Muscle layer of duodenum (tissue), 2 donors: ENCODE measurements around the gene BFSP1.

Source experiments
- H3K27ac ChIP-seq: one replicate; pipeline ENCODE4 v1.7.0; 2013; ENCODE audit warnings: mild to moderate bottlenecking, low read length
- H3K27me3 ChIP-seq: one replicate; pipeline ENCODE4 v1.7.0; 2013; ENCODE audit warnings: low read depth, mild to moderate bottlenecking, control low read depth, low read length
- H3K36me3 ChIP-seq, 2 donors: one replicate each; pipeline ENCODE4 v1.7.0; 2013; ENCODE audit warnings: low read length in 2 of 2, control low read depth in 1 of 2, mild to moderate bottlenecking in 1 of 2; ENCODE audit not compliant: insufficient read depth in 2 of 2, control insufficient read depth in 1 of 2
- H3K4me1 ChIP-seq, 2 donors: one replicate each; pipeline ENCODE4 v1.7.0; 2013; ENCODE audit warnings: low read length in 2 of 2, mild to moderate bottlenecking in 2 of 2, control low read depth in 1 of 2, moderate library complexity in 1 of 2; ENCODE audit not compliant: insufficient read depth in 2 of 2, control insufficient read depth in 1 of 2
- H3K4me3 ChIP-seq, 2 donors: one replicate each; pipeline ENCODE4 v1.7.0; 2013; ENCODE audit warnings: low read length in 2 of 2, low read depth in 1 of 2, mild to moderate bottlenecking in 1 of 2
- H3K9me3 ChIP-seq, 2 donors: one replicate each; pipeline ENCODE4 v1.7.0; 2013; ENCODE audit warnings: low read length in 2 of 2, control low read depth in 1 of 2, mild to moderate bottlenecking in 1 of 2; ENCODE audit not compliant: control insufficient read depth in 1 of 2
- donor health status: healthy.

BFSP1 gene

GRCh38 chr20:17555106-17555505 lies 23.9 kb upstream of the BFSP1 start:
- Histone ChIP-seq H3K9me3 (no peaks in the 10 kb centered on the region), H3K27me3 (no peaks in the 10 kb centered on the region), H3K27ac (no peak overlapping the region), H3K36me3 (peaks cover 0 to 11% of the 10 kb centered on the region in 2 donors), H3K4me1 (peaks cover 24 to 34% of the 10 kb centered on the region in 2 donors), H3K4me3 (no peak overlapping the region)

GRCh38 chr20:17549131-17549530 lies 18.0 kb upstream of the BFSP1 start:
- no peaks in the 10 kb centered on the region for H3K9me3 ChIP-seq
- no peaks in the 10 kb centered on the region for H3K27me3 ChIP-seq
- H3K4me1 ChIP-seq: peaks cover 0 to 15% of the 10 kb centered on the region in 2 donors
- no peaks in the 10 kb centered on the region for H3K36me3 ChIP-seq
- no peak overlapping the region for H3K27ac ChIP-seq
- no peak overlapping the region for H3K4me3 ChIP-seq

DNA sequence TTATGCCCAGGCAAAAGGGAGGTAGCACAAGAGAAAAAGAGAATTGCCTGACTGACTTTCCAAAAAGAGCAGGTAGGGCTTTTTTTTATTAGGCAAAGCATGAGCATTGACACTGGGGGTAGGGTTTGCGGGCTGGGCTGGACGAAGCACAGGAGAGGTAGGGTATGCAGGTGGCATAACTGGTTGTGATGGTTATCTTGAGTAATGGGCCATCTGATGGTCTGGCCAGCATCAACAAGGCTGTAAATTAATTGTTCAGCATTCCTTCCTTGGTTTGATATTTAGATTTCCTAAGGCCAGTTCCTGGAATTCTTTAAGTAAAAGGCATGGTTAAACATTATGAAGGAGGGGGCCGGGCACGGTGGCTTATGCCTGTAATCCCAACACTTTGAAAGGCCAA lies 13.9 kb upstream of the BFSP1 start:
- Histone ChIP-seq H3K27me3 (no peaks in the 10 kb centered on the region), H3K4me3 (no peak overlapping the region), H3K4me1 (peaks cover 5 to 36% of the 10 kb centered on the region in 2 donors), H3K27ac (no peak overlapping the region), H3K9me3 (no peaks in the 10 kb centered on the region), H3K36me3 (peaks cover 0 to 4% of the 10 kb centered on the region in 2 donors)

DNA sequence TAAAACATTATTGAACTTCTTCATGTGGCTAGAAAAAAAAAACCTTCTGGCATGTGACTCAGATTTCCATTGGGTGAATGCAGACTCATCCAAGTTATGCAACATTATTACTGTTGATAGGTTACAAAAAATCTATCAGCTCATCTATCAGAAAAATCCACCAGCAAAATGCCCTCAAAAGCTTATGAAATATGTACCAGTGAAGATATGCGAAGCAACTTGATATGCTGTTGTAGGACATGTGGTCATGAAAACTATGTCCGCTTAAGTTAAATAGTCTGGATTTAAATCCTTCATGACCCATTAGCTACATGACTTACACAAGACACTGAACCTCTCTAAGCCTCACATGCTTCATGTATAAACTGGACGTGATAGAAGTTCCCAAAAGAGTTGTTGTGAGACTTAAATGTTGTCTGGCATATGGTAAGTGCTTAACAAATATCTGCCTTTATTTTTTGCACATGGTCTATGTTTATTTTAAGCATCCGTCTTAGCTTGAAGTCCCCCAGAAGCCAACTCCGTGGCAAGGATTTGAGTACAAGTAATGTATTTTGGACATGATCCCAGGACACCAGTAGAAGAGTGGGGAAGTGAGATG lies 12.5 kb upstream of the BFSP1 start:
- peaks cover 0 to 4% of the 10 kb centered on the region in 2 donors for H3K36me3 ChIP-seq
- H3K4me3 ChIP-seq: no peak overlapping the region
- no peaks in the 10 kb centered on the region for H3K27me3 ChIP-seq
- H3K27ac ChIP-seq: peak overlapping the region; percentile 29
- H3K4me1 ChIP-seq: peaks cover 5 to 36% of the 10 kb centered on the region in 2 donors
- H3K9me3 ChIP-seq: no peaks in the 10 kb centered on the region

DNA sequence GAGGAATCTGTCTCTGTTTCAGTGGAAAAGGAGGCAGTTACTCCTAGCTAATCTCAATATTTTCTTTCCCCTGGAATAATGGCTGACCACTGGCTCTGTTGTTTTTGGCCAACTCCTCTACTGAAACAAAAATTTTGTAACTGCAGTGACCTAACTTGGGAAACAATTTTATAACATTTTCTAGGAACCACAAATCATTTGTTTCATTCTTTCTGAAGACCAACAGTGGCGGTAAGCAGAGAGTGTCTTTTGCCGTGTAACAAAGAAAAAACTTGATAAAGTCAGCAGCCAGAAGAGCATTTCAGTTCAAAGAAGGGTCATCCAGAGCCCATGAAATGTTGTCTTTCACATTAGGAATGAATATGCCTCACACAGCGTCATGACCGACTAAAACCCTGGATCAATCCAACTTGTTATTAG lies 11.8 kb upstream of the BFSP1 start:
- Histone ChIP-seq H3K27ac (peak overlapping the region; percentile 29), H3K36me3 (peaks cover 0 to 4% of the 10 kb centered on the region in 2 donors), H3K9me3 (no peaks in the 10 kb centered on the region), H3K4me3 (no peak overlapping the region), H3K4me1 (peaks cover 5 to 36% of the 10 kb centered on the region in 2 donors), H3K27me3 (no peaks in the 10 kb centered on the region)

- peaks cover 0 to 4% of the 10 kb centered on the region in 2 donors for H3K36me3 ChIP-seq
- H3K4me3 ChIP-seq: no peak overlapping the region
- H3K4me1 ChIP-seq: peaks cover 5 to 36% of the 10 kb centered on the region in 2 donors
- H3K27ac ChIP-seq: no peak overlapping the region
- H3K27me3 ChIP-seq: no peaks in the 10 kb centered on the region
- H3K9me3 ChIP-seq: no peaks in the 10 kb centered on the region
Measured at GRCh38 chr20:17542481-17542880, 11.3 kb upstream of the BFSP1 start.

DNA sequence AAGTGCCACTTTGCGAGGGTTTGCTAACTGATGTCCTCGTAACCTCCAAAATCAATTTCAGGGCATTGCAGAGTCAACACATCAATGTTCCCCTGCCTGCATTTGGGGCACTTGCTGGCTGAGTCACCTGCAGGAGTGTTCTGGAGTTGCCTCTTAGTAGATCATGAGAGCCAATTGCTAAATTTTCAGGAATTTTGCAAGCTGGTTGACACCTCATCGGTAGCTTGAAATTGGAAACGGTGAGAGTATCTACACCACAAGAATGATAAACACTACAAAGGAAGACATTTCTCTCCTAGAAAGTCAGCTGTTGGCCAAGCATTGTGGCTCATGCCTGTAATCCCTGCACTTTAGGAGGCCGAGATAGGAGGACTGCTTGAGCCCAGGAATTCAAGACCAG lies 10.8 kb upstream of the BFSP1 start:
- no peaks in the 10 kb centered on the region for H3K9me3 ChIP-seq
- H3K36me3 ChIP-seq: peaks cover 0 to 4% of the 10 kb centered on the region in 2 donors
- H3K4me3 ChIP-seq: no peak overlapping the region
- H3K27me3 ChIP-seq: no peaks in the 10 kb centered on the region
- no peak overlapping the region for H3K27ac ChIP-seq
- H3K4me1 ChIP-seq: peaks cover 5 to 40% of the 10 kb centered on the region in 2 donors

DNA sequence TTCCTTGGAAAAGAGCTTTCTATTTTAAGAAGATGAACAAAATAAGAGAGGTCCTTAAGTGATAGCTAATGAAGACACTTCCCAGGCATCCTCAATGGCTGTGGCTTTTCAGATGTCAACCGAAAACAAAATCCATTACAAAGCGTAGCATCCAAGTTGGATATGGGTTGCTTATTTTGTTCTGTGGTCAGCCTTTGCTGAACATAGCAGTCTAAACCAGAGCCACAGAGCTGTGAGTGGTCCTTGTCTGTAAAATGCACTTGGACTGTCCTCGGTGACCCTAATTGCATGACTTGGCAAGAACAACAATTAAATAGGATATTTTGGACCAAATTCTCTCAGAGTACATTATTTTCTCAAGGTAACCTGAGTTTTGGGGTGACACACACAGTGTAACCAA lies 10.4 kb upstream of the BFSP1 start:
- peaks cover 0 to 4% of the 10 kb centered on the region in 2 donors for H3K36me3 ChIP-seq
- no peaks in the 10 kb centered on the region for H3K27me3 ChIP-seq
- no peak overlapping the region for H3K4me3 ChIP-seq
- no peaks in the 10 kb centered on the region for H3K9me3 ChIP-seq
- peak overlapping the region; percentile 26 for H3K27ac ChIP-seq
- peaks cover 5 to 40% of the 10 kb centered on the region in 2 donors for H3K4me1 ChIP-seq

GRCh38 chr20:17538517-17539170 lies 7.5 kb upstream of the BFSP1 start:
- H3K36me3 ChIP-seq: peaks cover 0 to 4% of the 10 kb centered on the region in 2 donors
- H3K4me3 ChIP-seq: no peak overlapping the region
- H3K9me3 ChIP-seq: no peaks in the 10 kb centered on the region
- no peak overlapping the region for H3K27ac ChIP-seq
- no peaks in the 10 kb centered on the region for H3K27me3 ChIP-seq
- peaks cover 2 to 26% of the 10 kb centered on the region in 2 donors for H3K4me1 ChIP-seq

GRCh38 chr20:17537959-17538358 lies 6.8 kb upstream of the BFSP1 start:
- H3K9me3 ChIP-seq: no peaks in the 10 kb centered on the region
- no peak overlapping the region for H3K27ac ChIP-seq
- H3K4me1 ChIP-seq: peaks cover 0 to 22% of the 10 kb centered on the region in 2 donors
- H3K27me3 ChIP-seq: no peaks in the 10 kb centered on the region
- no peaks in the 10 kb centered on the region for H3K36me3 ChIP-seq
- H3K4me3 ChIP-seq: no peak overlapping the region

DNA sequence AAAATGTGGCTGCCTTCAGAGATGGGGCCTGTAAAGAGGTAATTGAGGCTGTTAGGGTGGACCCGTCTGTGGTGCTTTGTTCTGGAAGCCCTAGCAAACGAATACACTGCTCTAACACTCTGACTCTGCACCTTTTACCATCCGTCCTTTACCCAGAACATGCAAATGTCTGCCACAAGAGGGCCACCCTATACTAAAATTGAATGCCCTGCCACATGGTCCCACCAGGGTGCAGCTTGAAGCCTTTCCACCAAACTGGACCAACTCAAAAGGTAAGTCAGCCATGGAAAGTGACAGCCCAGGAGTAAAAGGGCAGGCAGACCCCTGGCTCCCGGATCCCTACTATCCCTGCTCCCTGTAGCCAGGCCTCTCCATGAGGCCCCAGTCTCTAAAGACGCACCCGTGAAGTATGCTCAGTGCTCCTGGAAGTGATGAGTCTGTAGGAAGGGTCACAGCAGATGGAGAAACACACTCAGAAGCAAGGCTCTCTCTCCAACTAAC lies 5.8 kb upstream of the BFSP1 start:
- Histone ChIP-seq H3K27ac (no peak overlapping the region), H3K27me3 (no peaks in the 10 kb centered on the region), H3K4me1 (peaks cover 0 to 14% of the 10 kb centered on the region in 2 donors), H3K4me3 (no peak overlapping the region), H3K36me3 (no peaks in the 10 kb centered on the region), H3K9me3 (no peaks in the 10 kb centered on the region)
